NCI-H1417 (cell line): Measurements from ENCODE around the gene ENPP7.

Source experiments
- DNase-seq, 3 experiments: peaks; one replicate each; lab custom pipeline; 2025; lab: John Stamatoyannopoulos, UW

ENPP7 gene

GRCh38 chr17:79791735-79792161 lies 61.0 kb downstream of the ENPP7 start:
- DNase-seq = no peak
